RWPE1 (cell line): Measurements from ENCODE around the gene CHML.

Experiments used
- CTCF ChIA-PET: fragments of 350-600 bp; sonication (Branson Sonifier 250); formaldehyde crosslinking; extraction: SDS; loops from one replicate; lab custom pipeline; 2021; lab: Yijun Ruan, JAX
- POLR2A ChIA-PET: fragments of 400-600 bp; formaldehyde crosslinking; extraction: SDS; loops from one replicate; lab custom pipeline; 2020; ENCODE audit warnings: antibody characterized with exemption; ENCODE audit not compliant: low non-redundant PET; lab: Yijun Ruan, JAX
- DNase-seq: peaks from one replicate; pipeline ENCODE4 v3.0.0; 2012; ENCODE audit warnings: low spot score
- H3K27ac ChIP-seq: fragments of 450-650 bp; 2 replicates; pipeline ENCODE4 v1.5.1; 2017
- TF ChIP-seq, protein P1 (sequence below): fragments of 450-650 bp; conservative IDR thresholded peaks from 2 replicates; pipeline ENCODE4 v1.5.1; 2017; ENCODE audit warnings: low read depth, mild to moderate bottlenecking

The CHML gene

DNA sequence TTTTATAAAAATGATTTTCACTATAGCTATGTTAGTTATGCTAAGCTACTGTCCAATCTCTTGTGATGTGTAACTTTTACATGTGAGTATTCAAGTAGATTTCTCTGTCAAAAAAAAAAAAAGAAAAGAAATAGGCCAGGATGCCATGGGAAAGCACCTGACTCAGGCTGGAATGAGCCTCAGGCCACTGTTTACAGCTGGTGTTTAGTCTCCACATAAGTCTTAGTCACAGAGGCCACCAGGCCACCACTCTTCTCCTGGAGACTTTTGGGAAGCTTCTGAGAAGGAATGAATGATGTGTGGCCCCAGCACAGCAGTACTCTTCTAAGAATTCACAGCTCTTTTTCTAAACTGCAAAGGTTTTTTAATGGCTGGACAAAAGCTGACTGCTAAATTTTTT is 48.9 kb downstream of the CHML start:
- TF ChIP-seq, protein P1, sequence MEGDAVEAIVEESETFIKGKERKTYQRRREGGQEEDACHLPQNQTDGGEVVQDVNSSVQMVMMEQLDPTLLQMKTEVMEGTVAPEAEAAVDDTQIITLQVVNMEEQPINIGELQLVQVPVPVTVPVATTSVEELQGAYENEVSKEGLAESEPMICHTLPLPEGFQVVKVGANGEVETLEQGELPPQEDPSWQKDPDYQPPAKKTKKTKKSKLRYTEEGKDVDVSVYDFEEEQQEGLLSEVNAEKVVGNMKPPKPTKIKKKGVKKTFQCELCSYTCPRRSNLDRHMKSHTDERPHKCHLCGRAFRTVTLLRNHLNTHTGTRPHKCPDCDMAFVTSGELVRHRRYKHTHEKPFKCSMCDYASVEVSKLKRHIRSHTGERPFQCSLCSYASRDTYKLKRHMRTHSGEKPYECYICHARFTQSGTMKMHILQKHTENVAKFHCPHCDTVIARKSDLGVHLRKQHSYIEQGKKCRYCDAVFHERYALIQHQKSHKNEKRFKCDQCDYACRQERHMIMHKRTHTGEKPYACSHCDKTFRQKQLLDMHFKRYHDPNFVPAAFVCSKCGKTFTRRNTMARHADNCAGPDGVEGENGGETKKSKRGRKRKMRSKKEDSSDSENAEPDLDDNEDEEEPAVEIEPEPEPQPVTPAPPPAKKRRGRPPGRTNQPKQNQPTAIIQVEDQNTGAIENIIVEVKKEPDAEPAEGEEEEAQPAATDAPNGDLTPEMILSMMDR: no peak
- DNase-seq: peak; percentile 61
- CTCF ChIA-PET: interaction anchor here (0.5 to 1.3 kb wide), 3 partner anchors 18 to 20 kb away, joined by 3 to 4 read pairs (median 3); no protein-coding TSS in a partner anchor
- no peak overlapping the region for H3K27ac ChIP-seq
- POLR2A ChIA-PET: no interaction called here

- no peak for DNase-seq
- no peak overlapping the region for H3K27ac ChIP-seq
- POLR2A ChIA-PET: no interaction called here
- CTCF ChIA-PET: interaction anchor here (1.1 to 1.5 kb wide), 3 partner anchors 19 to 20 kb away, joined by 3 to 4 read pairs (median 3); no protein-coding TSS in a partner anchor
- TF ChIP-seq, protein P1: no peak
These were observed 49.5 kb downstream of the CHML start for GRCh38 chr1:241590719-241591118.
